KMS-11 (cell line): ENCODE results near the gene TRAPPC8.
"Not testable (repeated sequence)": the region's sequence is repeated elsewhere in the genome, so short reads cannot be mapped to it uniquely, and the experiment has no call there.

Source experiments
- H2AFZ ChIP-seq: fragments of 200-600 bp; sonication (generic); 2 replicates; pipeline ENCODE4 v1.6.1; 2016; ENCODE audit warnings: antibody characterized with exemption, mixed run types, low read depth
- H3K27ac ChIP-seq: fragments of 200-600 bp; sonication (generic); 2 replicates; pipeline ENCODE4 v1.6.1; 2016; ENCODE audit warnings: mild to moderate bottlenecking, mixed run types
- H3K27me3 ChIP-seq: fragments of 200-600 bp; sonication (generic); 2 replicates; pipeline ENCODE4 v1.6.1; 2017; ENCODE audit warnings: mild to moderate bottlenecking, low read depth, mixed run types, moderate library complexity; ENCODE audit not compliant: insufficient read depth
- H3K36me3 ChIP-seq: fragments of 200-600 bp; sonication (generic); 2 replicates; pipeline ENCODE4 v1.6.1; 2017; ENCODE audit warnings: mild to moderate bottlenecking, mixed run types; ENCODE audit not compliant: insufficient read depth
- H3K4me1 ChIP-seq: fragments of 200-600 bp; sonication (generic); 2 replicates; pipeline ENCODE4 v1.6.1; 2016; ENCODE audit warnings: mild to moderate bottlenecking, low read depth, mixed run types; ENCODE audit not compliant: poor library complexity, severe bottlenecking
- H3K4me2 ChIP-seq: fragments of 200-600 bp; sonication (generic); 2 replicates; pipeline ENCODE4 v1.7.0; 2016; ENCODE audit warnings: mild to moderate bottlenecking, mixed run types
- H3K4me3 ChIP-seq: fragments of 200-600 bp; sonication (generic); IDR thresholded peaks from 2 replicates; pipeline ENCODE4 v1.6.1; 2017; ENCODE audit warnings: low read depth, low read length, mixed read lengths; ENCODE audit not compliant: insufficient read depth
- H3K79me2 ChIP-seq: fragments of 200-600 bp; sonication (generic); 2 replicates; pipeline ENCODE4 v1.6.1; 2016; ENCODE audit warnings: low read depth, mixed run types; ENCODE audit not compliant: insufficient read depth
- H3K9ac ChIP-seq: fragments of 200-600 bp; sonication (generic); 2 replicates; pipeline ENCODE4 v1.6.1; 2016; ENCODE audit warnings: mild to moderate bottlenecking, mixed run types
- H4K20me1 ChIP-seq: fragments of 200-600 bp; sonication (generic); 2 replicates; pipeline ENCODE4 v1.6.1; 2016; ENCODE audit warnings: mild to moderate bottlenecking, mixed run types; ENCODE audit not compliant: insufficient read depth
- TF ChIP-seq, protein P1 (sequence below): fragments of 200-600 bp; sonication (generic); conservative IDR thresholded peaks from 2 replicates; pipeline ENCODE4 v1.6.1; 2017; ENCODE audit warnings: low read depth, mild to moderate bottlenecking, antibody characterized with exemption, low read length, moderate library complexity, mixed read lengths

The TRAPPC8 gene

GRCh38 chr18:31801078-31801477 lies 141.8 kb downstream of the TRAPPC8 start:
- H3K4me2 ChIP-seq: no peak overlapping the region
- TF ChIP-seq, protein P1, sequence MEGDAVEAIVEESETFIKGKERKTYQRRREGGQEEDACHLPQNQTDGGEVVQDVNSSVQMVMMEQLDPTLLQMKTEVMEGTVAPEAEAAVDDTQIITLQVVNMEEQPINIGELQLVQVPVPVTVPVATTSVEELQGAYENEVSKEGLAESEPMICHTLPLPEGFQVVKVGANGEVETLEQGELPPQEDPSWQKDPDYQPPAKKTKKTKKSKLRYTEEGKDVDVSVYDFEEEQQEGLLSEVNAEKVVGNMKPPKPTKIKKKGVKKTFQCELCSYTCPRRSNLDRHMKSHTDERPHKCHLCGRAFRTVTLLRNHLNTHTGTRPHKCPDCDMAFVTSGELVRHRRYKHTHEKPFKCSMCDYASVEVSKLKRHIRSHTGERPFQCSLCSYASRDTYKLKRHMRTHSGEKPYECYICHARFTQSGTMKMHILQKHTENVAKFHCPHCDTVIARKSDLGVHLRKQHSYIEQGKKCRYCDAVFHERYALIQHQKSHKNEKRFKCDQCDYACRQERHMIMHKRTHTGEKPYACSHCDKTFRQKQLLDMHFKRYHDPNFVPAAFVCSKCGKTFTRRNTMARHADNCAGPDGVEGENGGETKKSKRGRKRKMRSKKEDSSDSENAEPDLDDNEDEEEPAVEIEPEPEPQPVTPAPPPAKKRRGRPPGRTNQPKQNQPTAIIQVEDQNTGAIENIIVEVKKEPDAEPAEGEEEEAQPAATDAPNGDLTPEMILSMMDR: no peak
- H3K27me3 ChIP-seq: no peaks in the 10 kb centered on the region
- no peak overlapping the region for H3K4me3 ChIP-seq
- H3K9ac ChIP-seq: no peak overlapping the region
- H4K20me1 ChIP-seq: no peaks in the 10 kb centered on the region
- no peaks in the 10 kb centered on the region for H3K4me1 ChIP-seq
- H3K79me2 ChIP-seq: no peaks in the 10 kb centered on the region
- H2AFZ ChIP-seq: no peak overlapping the region
- no peak overlapping the region for H3K27ac ChIP-seq
- no peaks in the 10 kb centered on the region for H3K36me3 ChIP-seq

GRCh38 chr18:31799257-31799656 lies 143.7 kb downstream of the TRAPPC8 start:
- not testable (repeated sequence) for H3K4me1 ChIP-seq, H2AFZ ChIP-seq, H3K9ac ChIP-seq, H3K4me3 ChIP-seq, H3K36me3 ChIP-seq, H3K79me2 ChIP-seq, H3K27ac ChIP-seq, H3K27me3 ChIP-seq, H4K20me1 ChIP-seq, H3K4me2 ChIP-seq

- H3K4me2 ChIP-seq: no peak overlapping the region
- no peaks in the 10 kb centered on the region for H3K36me3 ChIP-seq
- no peaks in the 10 kb centered on the region for H4K20me1 ChIP-seq
- no peak overlapping the region for H2AFZ ChIP-seq
- no peak overlapping the region for H3K9ac ChIP-seq
- H3K4me3 ChIP-seq: no peak overlapping the region
- no peaks in the 10 kb centered on the region for H3K4me1 ChIP-seq
- H3K27ac ChIP-seq: no peak overlapping the region
- H3K79me2 ChIP-seq: no peaks in the 10 kb centered on the region
- TF ChIP-seq, protein P1: no peak
- H3K27me3 ChIP-seq: no peaks in the 10 kb centered on the region
Observed at GRCh38 chr18:31798399-31798798, 144.5 kb downstream of the TRAPPC8 start.

- Histone ChIP-seq H3K9ac (no peak overlapping the region), H3K79me2 (no peaks in the 10 kb centered on the region), H3K36me3 (no peaks in the 10 kb centered on the region), H4K20me1 (no peaks in the 10 kb centered on the region), H3K27me3 (no peaks in the 10 kb centered on the region), H3K4me3 (no peak overlapping the region), H3K4me2 (no peak overlapping the region), H3K27ac (no peak overlapping the region), H3K4me1 (no peaks in the 10 kb centered on the region), H2AFZ (no peak overlapping the region)
- TF ChIP-seq, protein P1: no peak
Observed at GRCh38 chr18:31795747-31796146, 147.2 kb downstream of the TRAPPC8 start.

- Histone ChIP-seq H3K9ac (no peak overlapping the region), H4K20me1 (no peaks in the 10 kb centered on the region), H3K36me3 (no peaks in the 10 kb centered on the region), H3K4me1 (no peaks in the 10 kb centered on the region), H3K27ac (no peak overlapping the region), H3K4me2 (no peak overlapping the region), H3K79me2 (no peaks in the 10 kb centered on the region), H3K27me3 (no peaks in the 10 kb centered on the region), H2AFZ (no peak overlapping the region), H3K4me3 (no peak overlapping the region)
- TF ChIP-seq, protein P1: no peak
Observed at GRCh38 chr18:31793531-31793930, 149.4 kb downstream of the TRAPPC8 start.
